Measurements from ENCODE around the gene UGP2. TPM values are rescaled to one million over a fixed set of nuclear protein-coding genes. Genes with fewer than 3 reads are reported as not detected.
"Not testable (repeated sequence)": the region's sequence is repeated elsewhere in the genome, so short reads cannot be mapped to it uniquely, and the experiment has no call there.

UGP2 gene
- total and polyA plus RNA-seq, 4 donors = 76.2 to 723 (median 261) TPM

DNA sequence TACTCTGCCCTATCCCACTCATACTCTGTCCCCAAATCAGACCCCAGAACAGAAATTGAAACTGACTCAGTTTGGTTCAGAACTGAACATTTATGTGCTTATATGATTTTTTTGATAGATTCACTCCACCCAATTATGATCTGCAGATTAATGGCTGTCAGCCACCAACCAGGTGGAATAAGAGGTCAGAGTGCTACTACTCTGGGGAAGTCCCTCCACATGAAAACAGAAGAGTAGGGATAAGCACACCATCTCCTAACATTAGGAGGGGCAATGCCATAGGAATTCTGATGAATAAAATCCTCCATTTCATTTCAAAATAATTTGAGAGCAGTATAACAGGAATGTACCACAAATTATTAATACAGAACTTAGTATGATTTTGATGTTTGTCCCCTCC, 36.3 kb upstream of the UGP2 start:
- Histone ChIP-seq H3K9me3 (ENCODE audit: control insufficient read depth in 4 of 4, low read length in 3 of 4) (no peaks in the 10 kb centered on the region), H3K9ac (ENCODE audit: low read depth in 1 of 2, low read length in 2 of 2) (no peak overlapping the region), H3K36me3 (ENCODE audit: control insufficient read depth in 4 of 4, insufficient read depth in 3 of 4, low read depth in 1 of 4, low read length in 3 of 4) (no peaks in the 10 kb centered on the region), H3K4me1 (ENCODE audit: control insufficient read depth in 4 of 4, insufficient read depth in 4 of 4, low read length in 3 of 4) (peaks cover 0 to 6% (median 1%) of the 10 kb centered on the region in 4 donors), H3K27me3 (ENCODE audit: control insufficient read depth in 4 of 4, insufficient read depth in 4 of 4, low read length in 3 of 4) (no peaks in the 10 kb centered on the region), H3K4me3 (ENCODE audit: low read depth in 1 of 3, low read length in 3 of 3) (no peak overlapping the region), H3K27ac (ENCODE audit: low read depth in 1 of 2, low read length in 2 of 2) (no peak overlapping the region)
- DNase-seq (ENCODE audit: low spot score) = no peak
- TF ChIP-seq JUND (IDR thresholded peaks at IDR 0.05) (no peak), FOXA1 (IDR thresholded peaks at IDR 0.05) (no peak), HNF4A (conservative IDR thresholded peaks at IDR 0.05) (peak in 1 of 2 donors; percentile 12), GABPA (IDR thresholded peaks at IDR 0.05 in 1 of 2, conservative IDR thresholded peaks at IDR 0.05 in 1 of 2) (no peak)
- TF ChIP-seq, protein P1, sequence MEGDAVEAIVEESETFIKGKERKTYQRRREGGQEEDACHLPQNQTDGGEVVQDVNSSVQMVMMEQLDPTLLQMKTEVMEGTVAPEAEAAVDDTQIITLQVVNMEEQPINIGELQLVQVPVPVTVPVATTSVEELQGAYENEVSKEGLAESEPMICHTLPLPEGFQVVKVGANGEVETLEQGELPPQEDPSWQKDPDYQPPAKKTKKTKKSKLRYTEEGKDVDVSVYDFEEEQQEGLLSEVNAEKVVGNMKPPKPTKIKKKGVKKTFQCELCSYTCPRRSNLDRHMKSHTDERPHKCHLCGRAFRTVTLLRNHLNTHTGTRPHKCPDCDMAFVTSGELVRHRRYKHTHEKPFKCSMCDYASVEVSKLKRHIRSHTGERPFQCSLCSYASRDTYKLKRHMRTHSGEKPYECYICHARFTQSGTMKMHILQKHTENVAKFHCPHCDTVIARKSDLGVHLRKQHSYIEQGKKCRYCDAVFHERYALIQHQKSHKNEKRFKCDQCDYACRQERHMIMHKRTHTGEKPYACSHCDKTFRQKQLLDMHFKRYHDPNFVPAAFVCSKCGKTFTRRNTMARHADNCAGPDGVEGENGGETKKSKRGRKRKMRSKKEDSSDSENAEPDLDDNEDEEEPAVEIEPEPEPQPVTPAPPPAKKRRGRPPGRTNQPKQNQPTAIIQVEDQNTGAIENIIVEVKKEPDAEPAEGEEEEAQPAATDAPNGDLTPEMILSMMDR (IDR thresholded peaks at IDR 0.05; ENCODE audit: low read depth, low read length, missing input control) = no peak
- TF ChIP-seq, protein P2, sequence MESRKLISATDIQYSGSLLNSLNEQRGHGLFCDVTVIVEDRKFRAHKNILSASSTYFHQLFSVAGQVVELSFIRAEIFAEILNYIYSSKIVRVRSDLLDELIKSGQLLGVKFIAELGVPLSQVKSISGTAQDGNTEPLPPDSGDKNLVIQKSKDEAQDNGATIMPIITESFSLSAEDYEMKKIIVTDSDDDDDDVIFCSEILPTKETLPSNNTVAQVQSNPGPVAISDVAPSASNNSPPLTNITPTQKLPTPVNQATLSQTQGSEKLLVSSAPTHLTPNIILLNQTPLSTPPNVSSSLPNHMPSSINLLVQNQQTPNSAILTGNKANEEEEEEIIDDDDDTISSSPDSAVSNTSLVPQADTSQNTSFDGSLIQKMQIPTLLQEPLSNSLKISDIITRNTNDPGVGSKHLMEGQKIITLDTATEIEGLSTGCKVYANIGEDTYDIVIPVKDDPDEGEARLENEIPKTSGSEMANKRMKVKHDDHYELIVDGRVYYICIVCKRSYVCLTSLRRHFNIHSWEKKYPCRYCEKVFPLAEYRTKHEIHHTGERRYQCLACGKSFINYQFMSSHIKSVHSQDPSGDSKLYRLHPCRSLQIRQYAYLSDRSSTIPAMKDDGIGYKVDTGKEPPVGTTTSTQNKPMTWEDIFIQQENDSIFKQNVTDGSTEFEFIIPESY (IDR thresholded peaks at IDR 0.05) = no peak

GRCh38 chr2:63808036-63808435, 33.7 kb upstream of the UGP2 start:
- H3K4me1 ChIP-seq (ENCODE audit: control insufficient read depth in 4 of 4, insufficient read depth in 4 of 4, low read length in 3 of 4); H3K9ac ChIP-seq (ENCODE audit: low read depth in 1 of 2, low read length in 2 of 2); H3K4me3 ChIP-seq (ENCODE audit: low read depth in 1 of 3, low read length in 3 of 3); H3K36me3 ChIP-seq (ENCODE audit: control insufficient read depth in 4 of 4, insufficient read depth in 3 of 4, low read depth in 1 of 4, low read length in 3 of 4); H3K27me3 ChIP-seq (ENCODE audit: control insufficient read depth in 4 of 4, insufficient read depth in 4 of 4, low read length in 3 of 4); H3K9me3 ChIP-seq (ENCODE audit: control insufficient read depth in 4 of 4, low read length in 3 of 4); H3K27ac ChIP-seq (ENCODE audit: low read depth in 1 of 2, low read length in 2 of 2); DNase-seq (ENCODE audit: low spot score): not testable (repeated sequence)
- 100% methylated on average over 2 of the region's 6 CpGs for WGBS

DNA sequence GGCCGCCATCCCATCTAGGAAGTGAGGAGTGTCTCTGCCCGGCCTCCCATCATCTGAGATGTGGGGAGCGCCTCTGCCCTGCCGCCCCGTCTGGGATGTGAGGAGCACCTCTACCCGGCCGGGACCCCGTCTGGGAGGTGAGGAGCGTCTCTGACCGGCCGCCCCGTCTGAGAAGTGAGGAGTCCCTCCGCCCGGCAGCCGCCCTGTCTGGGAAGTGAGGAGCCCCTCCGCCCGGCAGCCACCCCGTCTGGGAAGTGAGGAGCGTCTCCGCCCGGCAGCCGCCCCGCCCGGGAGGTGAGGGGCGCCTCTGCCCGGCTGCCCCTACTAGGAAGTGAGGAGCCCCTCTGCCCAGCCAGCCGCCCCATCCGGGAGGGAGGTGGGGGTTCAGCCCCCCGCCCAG, 32.8 kb upstream of the UGP2 start:
- H3K9ac ChIP-seq (ENCODE audit: low read depth in 1 of 2, low read length in 2 of 2); H3K27ac ChIP-seq (ENCODE audit: low read depth in 1 of 2, low read length in 2 of 2); H3K4me1 ChIP-seq (ENCODE audit: control insufficient read depth in 4 of 4, insufficient read depth in 4 of 4, low read length in 3 of 4); H3K36me3 ChIP-seq (ENCODE audit: control insufficient read depth in 4 of 4, insufficient read depth in 3 of 4, low read depth in 1 of 4, low read length in 3 of 4); H3K27me3 ChIP-seq (ENCODE audit: control insufficient read depth in 4 of 4, insufficient read depth in 4 of 4, low read length in 3 of 4); H3K4me3 ChIP-seq (ENCODE audit: low read depth in 1 of 3, low read length in 3 of 3); H3K9me3 ChIP-seq (ENCODE audit: control insufficient read depth in 4 of 4, low read length in 3 of 4); DNase-seq (ENCODE audit: low spot score): not testable (repeated sequence)
- 96% methylated on average over 29 of the region's 29 CpGs for WGBS

DNA sequence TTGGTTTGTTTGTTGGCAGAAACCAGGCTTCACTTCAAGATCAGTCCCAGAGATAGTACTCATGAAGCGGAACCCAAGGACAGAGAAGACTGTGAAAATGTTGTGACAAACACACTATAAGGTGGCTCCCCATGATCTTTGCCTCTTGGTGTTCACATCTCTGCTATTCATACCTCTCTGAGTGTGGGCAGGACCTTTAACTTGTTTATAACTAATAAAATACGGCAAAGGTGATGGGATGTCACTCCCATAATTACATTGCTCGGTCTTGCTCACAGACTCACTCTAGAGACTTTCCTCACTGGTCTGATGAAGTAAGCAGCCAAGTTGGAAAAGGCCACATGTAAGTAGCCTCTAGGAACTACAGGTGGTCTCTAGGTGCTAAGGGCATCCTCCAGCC, 30.6 kb upstream of the UGP2 start:
- DNase-seq (ENCODE audit: low spot score) = no peak
- H3K27ac ChIP-seq (ENCODE audit: low read depth in 1 of 2, low read length in 2 of 2) = no peak overlapping the region
- peaks cover 0 to 3% (median 0%) of the 10 kb centered on the region in 4 donors for H3K4me1 ChIP-seq (ENCODE audit: control insufficient read depth in 4 of 4, insufficient read depth in 4 of 4, low read length in 3 of 4)
- no peaks in the 10 kb centered on the region for H3K9me3 ChIP-seq (ENCODE audit: control insufficient read depth in 4 of 4, low read length in 3 of 4)
- H3K27me3 ChIP-seq (ENCODE audit: control insufficient read depth in 4 of 4, insufficient read depth in 4 of 4, low read length in 3 of 4) = no peaks in the 10 kb centered on the region
- no peaks in the 10 kb centered on the region for H3K36me3 ChIP-seq (ENCODE audit: control insufficient read depth in 4 of 4, insufficient read depth in 3 of 4, low read depth in 1 of 4, low read length in 3 of 4)
- 94% methylated on average over 3 of the region's 3 CpGs for WGBS
- H3K9ac ChIP-seq (ENCODE audit: low read depth in 1 of 2, low read length in 2 of 2) = no peak overlapping the region
- H3K4me3 ChIP-seq (ENCODE audit: low read depth in 1 of 3, low read length in 3 of 3) = no peak overlapping the region
- TF ChIP-seq TAF1 (conservative IDR thresholded peaks at IDR 0.05) (no peak), JUND (IDR thresholded peaks at IDR 0.05) (no peak), YY1 (IDR thresholded peaks at IDR 0.05) (no peak), FOXA2 (IDR thresholded peaks at IDR 0.05) (no peak), GABPA (IDR thresholded peaks at IDR 0.05 in 1 of 2, conservative IDR thresholded peaks at IDR 0.05 in 1 of 2) (no peak), REST (IDR thresholded peaks at IDR 0.05) (no peak), NR2F2 (IDR thresholded peaks at IDR 0.05) (no peak)
- TF ChIP-seq, protein P3, sequence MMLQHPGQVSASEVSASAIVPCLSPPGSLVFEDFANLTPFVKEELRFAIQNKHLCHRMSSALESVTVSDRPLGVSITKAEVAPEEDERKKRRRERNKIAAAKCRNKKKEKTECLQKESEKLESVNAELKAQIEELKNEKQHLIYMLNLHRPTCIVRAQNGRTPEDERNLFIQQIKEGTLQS (IDR thresholded peaks at IDR 0.05) = no peak
- TF ChIP-seq, protein P1 (IDR thresholded peaks at IDR 0.05; ENCODE audit: low read depth, low read length, missing input control) = no peak
- TF ChIP-seq, protein P4, sequence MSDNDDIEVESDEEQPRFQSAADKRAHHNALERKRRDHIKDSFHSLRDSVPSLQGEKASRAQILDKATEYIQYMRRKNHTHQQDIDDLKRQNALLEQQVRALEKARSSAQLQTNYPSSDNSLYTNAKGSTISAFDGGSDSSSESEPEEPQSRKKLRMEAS (IDR thresholded peaks at IDR 0.05) = no peak

Data from liver (tissue), 9 donors.